Measurements from ENCODE around the gene EPN2.

EPN2 gene

GRCh38 chr17:19299866-19300265, 62.7 kb downstream of the EPN2 start:
- DNase-seq (ENCODE audit: low read depth) = no peak
- TF ChIP-seq CTCF (IDR thresholded peaks at IDR 0.05; ENCODE audit: low read depth, low read length, missing control alignments) = no peak
- in situ Hi-C loops (cut with HindIII; ENCODE audit: low sequenced_read_pairs) = loop anchor here (10.0 kb wide), 1 partner anchor 165 kb away; no protein-coding TSS in a partner anchor
- H3K4me3 ChIP-seq (ENCODE audit: low read depth, low read length) = no peak overlapping the region

GRCh38 chr17:19301274-19301951, 64.2 kb downstream of the EPN2 start:
- H3K4me3 ChIP-seq (ENCODE audit: low read depth, low read length) = no peak overlapping the region
- no peak for TF ChIP-seq CTCF (IDR thresholded peaks at IDR 0.05; ENCODE audit: low read depth, low read length, missing control alignments)
- in situ Hi-C loops (cut with HindIII; ENCODE audit: low sequenced_read_pairs) = no loop called here
- DNase-seq (ENCODE audit: low read depth) = no peak

GRCh38 chr17:19301973-19302372, 64.8 kb downstream of the EPN2 start:
- no peak for TF ChIP-seq CTCF (IDR thresholded peaks at IDR 0.05; ENCODE audit: low read depth, low read length, missing control alignments)
- H3K4me3 ChIP-seq (ENCODE audit: low read depth, low read length) = no peak overlapping the region
- in situ Hi-C loops (cut with HindIII; ENCODE audit: low sequenced_read_pairs) = no loop called here
- no peak for DNase-seq (ENCODE audit: low read depth)

- DNase-seq (ENCODE audit: low read depth) = no peak
- no peak overlapping the region for H3K4me3 ChIP-seq (ENCODE audit: low read depth, low read length)
- no peak for TF ChIP-seq CTCF (IDR thresholded peaks at IDR 0.05; ENCODE audit: low read depth, low read length, missing control alignments)
- in situ Hi-C loops (cut with HindIII; ENCODE audit: low sequenced_read_pairs) = no loop called here
These were observed 65.7 kb downstream of the EPN2 start for GRCh38 chr17:19302791-19303331.

- no peak for TF ChIP-seq CTCF (IDR thresholded peaks at IDR 0.05; ENCODE audit: low read depth, low read length, missing control alignments)
- no peak for DNase-seq (ENCODE audit: low read depth)
- no peak overlapping the region for H3K4me3 ChIP-seq (ENCODE audit: low read depth, low read length)
- in situ Hi-C loops (cut with HindIII; ENCODE audit: low sequenced_read_pairs) = no loop called here
These were observed 66.2 kb downstream of the EPN2 start for GRCh38 chr17:19303367-19303776.

GRCh38 chr17:19304209-19304608, 67.0 kb downstream of the EPN2 start:
- in situ Hi-C loops (cut with HindIII; ENCODE audit: low sequenced_read_pairs) = no loop called here
- no peak for DNase-seq (ENCODE audit: low read depth)
- TF ChIP-seq CTCF (IDR thresholded peaks at IDR 0.05; ENCODE audit: low read depth, low read length, missing control alignments) = no peak
- no peak overlapping the region for H3K4me3 ChIP-seq (ENCODE audit: low read depth, low read length)
